A673 (cell line): Measurements from ENCODE around the gene SLF2. TPM values are rescaled to one million over a fixed set of nuclear protein-coding genes. Genes with fewer than 3 reads are reported as not detected.
A peak's percentile ranks its signal among the peaks of the same experiment; 100 is the strongest.

ENCODE experiments used
- BruUV-seq: library from RNA; stranded (reverse); fragments of 400-500 nt; replicated peaks from 2 replicates; lab custom pipeline; 2021; lab: Mats Ljungman, UMichigan
- CTCF ChIA-PET: fragments of 300-600 bp; sonication (Branson Sonifier 250); formaldehyde crosslinking; loops from one replicate; lab custom pipeline; 2022; ENCODE audit warnings: antibody characterized with exemption; lab: Charles Lee
- POLR2A ChIA-PET: fragments of 300-600 bp; sonication (Branson Sonifier 250); formaldehyde crosslinking; loops from one replicate; lab custom pipeline; 2022; ENCODE audit warnings: antibody characterized with exemption; ENCODE audit not compliant: low non-redundant PET; lab: Charles Lee
- DNase-seq: peaks from one replicate; pipeline ENCODE4 v3.0.0-alpha.2; 2015; ENCODE audit warnings: low spot score
- H3K27ac ChIP-seq: fragments of 200-600 bp; sonication (generic); 2 replicates; pipeline ENCODE4 v1.5.1; 2016; ENCODE audit warnings: mixed run types, low read depth, mild to moderate bottlenecking, mixed read lengths, antibody characterized with exemption, low read length; ENCODE audit not compliant: poor library complexity, severe bottlenecking
- H3K27me3 ChIP-seq: fragments of 200-600 bp; sonication (generic); replicated peaks from 2 replicates; pipeline ENCODE4 v1.6.1; 2017; ENCODE audit warnings: mixed run types, low read depth, mild to moderate bottlenecking, mixed read lengths, antibody characterized with exemption, low read length; ENCODE audit not compliant: insufficient read depth, poor library complexity
- H3K36me3 ChIP-seq: fragments of 200-600 bp; sonication (generic); 2 replicates; pipeline ENCODE4 v1.6.1; 2016; ENCODE audit warnings: mixed run types, mild to moderate bottlenecking, mixed read lengths, antibody characterized with exemption, low read length; ENCODE audit not compliant: insufficient read depth, poor library complexity, severe bottlenecking
- H3K4me1 ChIP-seq: fragments of 200-600 bp; sonication (generic); 2 replicates; pipeline ENCODE4 v1.6.1; 2017; ENCODE audit warnings: mixed run types, mild to moderate bottlenecking, mixed read lengths, antibody characterized with exemption, low read length; ENCODE audit not compliant: insufficient read depth, poor library complexity, severe bottlenecking
- H3K4me3 ChIP-seq: fragments of 200-600 bp; sonication (generic); 2 replicates; pipeline ENCODE4 v1.5.1; 2016; ENCODE audit warnings: low read depth, mixed run types, mild to moderate bottlenecking, mixed read lengths, low read length; ENCODE audit not compliant: poor library complexity, severe bottlenecking
- H3K9me3 ChIP-seq: fragments of 200-600 bp; sonication (generic); 2 replicates; pipeline ENCODE4 v1.6.1; 2016; ENCODE audit warnings: mixed run types, low read depth, mild to moderate bottlenecking, mixed read lengths, antibody characterized with exemption, low read length; ENCODE audit not compliant: poor library complexity, severe bottlenecking
- EZH2 ChIP-seq: fragments of 200-600 bp; sonication (generic); IDR thresholded peaks from 2 replicates; pipeline ENCODE4 v1.6.1; 2017; ENCODE audit warnings: borderline replicate concordance, low read depth, mild to moderate bottlenecking, mixed read lengths, antibody characterized with exemption, low read length; ENCODE audit not compliant: poor library complexity, severe bottlenecking
- intact Hi-C: fragments of 100-400 bp; cut with micrococcal nuclease; formaldehyde crosslinking; loops from one replicate; pipeline ENCODE4 v1.10.0; 2022; ENCODE audit not compliant: unreplicated experiment
- total RNA-seq: library from RNA; stranded (reverse); gene quantifications from 2 replicates; pipeline ENCODE4 v1.2.3, GENCODE V29; 2021
- TF ChIP-seq, protein P1 (sequence below): fragments of 300-800, 200-600 bp; sonication (generic); conservative IDR thresholded peaks from 2 replicates; pipeline ENCODE4 v1.5.1; 2017; ENCODE audit warnings: low read depth, mild to moderate bottlenecking, antibody characterized with exemption, low read length, moderate library complexity, mixed read lengths

Gene SLF2
- total RNA-seq, 1 experiment from 2014 or later = 39.4 TPM

DNA sequence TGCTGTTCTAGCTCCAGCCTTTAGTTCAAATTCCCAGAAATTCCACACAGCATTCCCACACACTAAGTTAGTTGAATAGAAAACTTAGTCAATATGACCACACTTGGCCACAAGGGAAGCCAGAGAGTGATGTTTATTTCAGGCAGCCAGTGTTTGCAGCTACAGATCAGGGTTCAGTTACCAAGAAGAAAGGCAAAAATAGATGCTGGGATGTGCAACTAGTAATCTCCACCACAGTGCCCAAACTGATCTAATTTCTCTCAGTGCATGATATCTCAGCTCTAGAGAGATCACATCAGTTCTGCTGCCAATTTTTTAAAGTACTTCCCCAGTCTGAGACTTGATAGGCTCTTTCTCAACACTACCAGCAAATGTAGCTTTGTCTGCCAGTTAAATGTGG, 17.6 kb downstream of the SLF2 start:
- DNase-seq = no peak
- ChIA-PET CTCF (no interaction called here), POLR2A (no interaction called here)
- peaks cover 80% of the 10 kb centered on the region for H3K36me3 ChIP-seq
- no peak overlapping the region for H3K4me3 ChIP-seq
- BruUV-seq = no TSS peak
- no peaks in the 10 kb centered on the region for H3K4me1 ChIP-seq
- H3K27ac ChIP-seq = no peak overlapping the region
- H3K27me3 ChIP-seq = no peaks in the 10 kb centered on the region
- TF ChIP-seq, protein P1, sequence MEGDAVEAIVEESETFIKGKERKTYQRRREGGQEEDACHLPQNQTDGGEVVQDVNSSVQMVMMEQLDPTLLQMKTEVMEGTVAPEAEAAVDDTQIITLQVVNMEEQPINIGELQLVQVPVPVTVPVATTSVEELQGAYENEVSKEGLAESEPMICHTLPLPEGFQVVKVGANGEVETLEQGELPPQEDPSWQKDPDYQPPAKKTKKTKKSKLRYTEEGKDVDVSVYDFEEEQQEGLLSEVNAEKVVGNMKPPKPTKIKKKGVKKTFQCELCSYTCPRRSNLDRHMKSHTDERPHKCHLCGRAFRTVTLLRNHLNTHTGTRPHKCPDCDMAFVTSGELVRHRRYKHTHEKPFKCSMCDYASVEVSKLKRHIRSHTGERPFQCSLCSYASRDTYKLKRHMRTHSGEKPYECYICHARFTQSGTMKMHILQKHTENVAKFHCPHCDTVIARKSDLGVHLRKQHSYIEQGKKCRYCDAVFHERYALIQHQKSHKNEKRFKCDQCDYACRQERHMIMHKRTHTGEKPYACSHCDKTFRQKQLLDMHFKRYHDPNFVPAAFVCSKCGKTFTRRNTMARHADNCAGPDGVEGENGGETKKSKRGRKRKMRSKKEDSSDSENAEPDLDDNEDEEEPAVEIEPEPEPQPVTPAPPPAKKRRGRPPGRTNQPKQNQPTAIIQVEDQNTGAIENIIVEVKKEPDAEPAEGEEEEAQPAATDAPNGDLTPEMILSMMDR = 0 out of 2 replicates have a peak, but pooled peaks have one; percentile 21
- TF ChIP-seq EZH2 = no peak
- no peaks in the 10 kb centered on the region for H3K9me3 ChIP-seq
- intact Hi-C loops = no loop called here

DNA sequence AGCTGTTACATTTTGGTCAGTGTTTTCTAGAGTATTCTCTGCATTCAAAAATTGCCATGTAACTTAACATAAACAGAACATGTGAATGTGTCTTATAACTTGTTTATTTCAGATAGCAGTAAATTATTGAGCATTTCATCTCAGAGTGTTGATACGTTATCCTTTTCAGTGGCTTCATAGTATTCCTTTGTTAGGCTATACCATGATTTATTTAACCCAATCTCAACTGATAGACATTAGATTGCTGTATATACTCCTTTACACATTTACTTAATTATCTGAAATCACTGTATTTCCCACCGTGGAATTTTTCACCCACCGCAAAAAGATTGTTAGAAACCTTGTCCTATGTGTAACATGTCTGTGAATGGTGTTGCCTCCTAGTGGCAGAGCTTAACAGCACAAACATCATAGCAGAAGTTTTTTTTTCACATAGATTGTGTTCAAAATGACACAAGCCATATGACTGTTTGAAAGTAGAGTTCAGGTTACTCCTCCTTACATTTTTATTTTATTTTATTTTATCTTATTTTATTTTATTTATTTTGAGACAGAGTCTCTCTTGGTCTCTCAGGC, 21.4 kb downstream of the SLF2 start:
- H3K27ac ChIP-seq = no peak overlapping the region
- POLR2A ChIA-PET = no interaction called here
- no peaks in the 10 kb centered on the region for H3K9me3 ChIP-seq
- CTCF ChIA-PET = interaction anchor here (0.7 kb wide), 1 partner anchor 39 kb away, joined by 3 read pairs; no protein-coding TSS in a partner anchor
- peaks cover 69% of the 10 kb centered on the region for H3K36me3 ChIP-seq
- DNase-seq = peak; percentile 40
- intact Hi-C loops = no loop called here
- no peak overlapping the region for H3K4me3 ChIP-seq
- BruUV-seq = no TSS peak
- H3K4me1 ChIP-seq = no peaks in the 10 kb centered on the region
- TF ChIP-seq, protein P1 = peak; percentile 64
- no peak for TF ChIP-seq EZH2
- H3K27me3 ChIP-seq = no peaks in the 10 kb centered on the region

DNA sequence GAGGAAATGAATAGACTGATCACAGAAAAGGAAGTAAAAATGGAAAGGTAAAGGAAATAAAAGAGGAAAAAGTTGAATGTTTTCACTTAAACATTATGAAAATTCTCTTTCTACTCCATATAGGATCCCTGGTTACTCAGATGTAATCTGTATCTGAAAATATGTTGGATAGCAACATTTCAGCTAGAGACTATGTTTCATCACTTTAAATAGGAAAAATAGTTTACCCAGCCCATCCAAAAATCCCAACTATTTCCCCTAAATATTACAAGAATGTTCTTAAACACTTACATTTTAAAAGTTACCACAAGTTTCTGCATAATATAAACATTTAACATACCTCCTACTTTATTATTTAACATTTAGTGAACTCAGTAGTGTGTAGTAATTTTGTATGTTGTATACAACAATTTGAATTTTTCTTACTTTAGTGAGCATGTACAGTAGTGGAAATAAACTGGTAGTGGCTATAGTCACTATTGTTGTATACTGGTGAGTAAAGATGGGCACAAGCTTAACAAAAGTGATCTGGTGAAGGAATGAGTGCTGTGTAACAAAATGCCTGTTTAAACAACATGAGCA, 27.1 kb downstream of the SLF2 start:
- no peaks in the 10 kb centered on the region for H3K9me3 ChIP-seq
- no peaks in the 10 kb centered on the region for H3K27me3 ChIP-seq
- POLR2A ChIA-PET = no interaction called here
- intact Hi-C loops = no loop called here
- no peak overlapping the region for H3K4me3 ChIP-seq
- H3K4me1 ChIP-seq = no peaks in the 10 kb centered on the region
- H3K36me3 ChIP-seq = peaks cover 65% of the 10 kb centered on the region
- TF ChIP-seq EZH2 = no peak
- TF ChIP-seq, protein P1 = no peak
- no peak overlapping the region for H3K27ac ChIP-seq
- CTCF ChIA-PET = no interaction called here
- BruUV-seq = no TSS peak
- no peak for DNase-seq
